ENCODE measurements around the gene KLHL8. TPM values are rescaled to one million over a fixed set of nuclear protein-coding genes. Genes with fewer than 3 reads are reported as not detected.

Gene KLHL8
- total and polyA plus RNA-seq, 8 donors: 2.1 to 107 (median 12.3) TPM

DNA sequence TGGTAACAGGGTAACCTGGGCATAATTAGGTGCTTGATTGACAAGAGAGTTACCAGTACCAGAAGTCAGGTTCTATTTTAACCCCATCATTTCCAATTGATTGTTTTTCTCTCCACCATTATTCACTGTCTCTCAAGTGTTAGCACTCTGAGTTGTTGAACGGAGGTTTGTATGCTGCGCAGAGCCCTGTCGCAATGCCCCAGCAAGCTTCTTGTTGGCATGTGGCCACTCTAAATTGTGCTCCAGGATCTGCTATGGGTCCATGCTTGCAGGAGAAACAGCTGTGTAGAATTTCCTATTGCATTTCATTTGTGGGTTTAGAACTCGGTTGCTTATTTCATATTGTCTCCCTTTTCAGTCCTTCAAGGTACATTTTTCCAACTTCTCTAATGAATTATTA, 98.2 kb downstream of the KLHL8 start:
- Histone ChIP-seq H3K27me3 (no peaks in the 10 kb centered on the region), H3K36me3 (peaks cover 24 to 85% (median 50%) of the 10 kb centered on the region in 4 donors), H3K9me3 (no peaks in the 10 kb centered on the region), H3K4me3 (no peak overlapping the region), H3K27ac (peak overlapping the region in 3 of 5 donors; percentile 27 to 81 (median 43)), H3K4me1 (peaks cover 0 to 60% (median 33%) of the 10 kb centered on the region in 4 donors)
- WGBS, 5 donors: 68 to 89% (median 82%) methylated on average over 4 of the region's 4 CpGs
- intact Hi-C loops (cut with DNase I; ENCODE audit: low total_unique reads): no loop called here
- TF ChIP-seq POLR2A (IDR thresholded peaks at IDR 0.05) (no peak), POLR2AphosphoS5 (IDR thresholded peaks at IDR 0.05) (no peak), EP300 (IDR thresholded peaks at IDR 0.05) (no peak)
- TF ChIP-seq, protein P1, sequence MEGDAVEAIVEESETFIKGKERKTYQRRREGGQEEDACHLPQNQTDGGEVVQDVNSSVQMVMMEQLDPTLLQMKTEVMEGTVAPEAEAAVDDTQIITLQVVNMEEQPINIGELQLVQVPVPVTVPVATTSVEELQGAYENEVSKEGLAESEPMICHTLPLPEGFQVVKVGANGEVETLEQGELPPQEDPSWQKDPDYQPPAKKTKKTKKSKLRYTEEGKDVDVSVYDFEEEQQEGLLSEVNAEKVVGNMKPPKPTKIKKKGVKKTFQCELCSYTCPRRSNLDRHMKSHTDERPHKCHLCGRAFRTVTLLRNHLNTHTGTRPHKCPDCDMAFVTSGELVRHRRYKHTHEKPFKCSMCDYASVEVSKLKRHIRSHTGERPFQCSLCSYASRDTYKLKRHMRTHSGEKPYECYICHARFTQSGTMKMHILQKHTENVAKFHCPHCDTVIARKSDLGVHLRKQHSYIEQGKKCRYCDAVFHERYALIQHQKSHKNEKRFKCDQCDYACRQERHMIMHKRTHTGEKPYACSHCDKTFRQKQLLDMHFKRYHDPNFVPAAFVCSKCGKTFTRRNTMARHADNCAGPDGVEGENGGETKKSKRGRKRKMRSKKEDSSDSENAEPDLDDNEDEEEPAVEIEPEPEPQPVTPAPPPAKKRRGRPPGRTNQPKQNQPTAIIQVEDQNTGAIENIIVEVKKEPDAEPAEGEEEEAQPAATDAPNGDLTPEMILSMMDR (IDR thresholded peaks at IDR 0.05): no peak
- peak in 1 of 2 donors; percentile 27 for DNase-seq

DNA sequence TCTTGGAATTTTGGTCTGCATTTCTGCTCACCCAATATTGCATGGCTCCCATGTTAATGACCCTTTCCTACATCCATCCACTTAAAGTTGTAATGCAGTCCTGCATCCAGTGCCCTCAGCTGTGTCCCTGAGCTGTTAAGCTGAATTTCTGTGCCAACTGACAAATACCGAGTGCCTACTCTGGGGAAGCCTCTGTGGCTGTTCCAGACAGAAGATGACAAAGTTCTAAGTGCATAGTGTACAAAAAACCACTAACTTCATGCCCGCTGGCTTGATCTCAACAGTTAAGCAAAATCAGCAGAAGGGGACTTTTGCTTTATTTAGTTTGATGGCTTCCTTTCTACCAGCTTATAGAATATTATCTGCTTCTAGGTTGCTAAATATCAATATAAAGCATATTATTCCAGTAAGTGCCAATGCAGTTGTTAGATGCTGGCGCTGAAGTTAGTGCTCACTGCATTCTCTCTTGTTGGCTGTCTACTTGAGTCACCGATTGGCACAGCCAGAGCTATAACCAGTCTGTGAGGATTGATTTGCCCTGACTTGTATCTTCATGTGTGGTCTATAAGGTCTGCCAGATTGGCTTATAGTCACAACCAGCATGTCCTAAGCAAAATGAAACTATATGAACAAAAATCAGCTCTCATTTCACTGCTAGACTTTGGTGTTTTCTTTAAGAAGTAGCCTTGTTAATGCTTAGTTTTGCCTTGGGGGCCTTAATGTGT, 98.9 kb downstream of the KLHL8 start:
- intact Hi-C loops (cut with DNase I; ENCODE audit: low total_unique reads): no loop called here
- peak in 1 of 2 donors; percentile 37 for DNase-seq
- no peak overlapping the region for H3K4me3 ChIP-seq
- TF ChIP-seq POLR2A (IDR thresholded peaks at IDR 0.05): no peak
- no peak for TF ChIP-seq EP300 (IDR thresholded peaks at IDR 0.05)
- TF ChIP-seq, protein P1 (IDR thresholded peaks at IDR 0.05): no peak
- TF ChIP-seq POLR2AphosphoS5 (IDR thresholded peaks at IDR 0.05): no peak
- peak overlapping the region in 3 of 5 donors; percentile 27 to 81 (median 43) for H3K27ac ChIP-seq
- no peaks in the 10 kb centered on the region for H3K27me3 ChIP-seq
- peaks cover 0 to 67% (median 37%) of the 10 kb centered on the region in 4 donors for H3K4me1 ChIP-seq
- peaks cover 25 to 85% (median 49%) of the 10 kb centered on the region in 4 donors for H3K36me3 ChIP-seq
- no peaks in the 10 kb centered on the region for H3K9me3 ChIP-seq
- 58 to 82% (median 79%) methylated on average over 4 of the region's 4 CpGs for WGBS, 5 donors

GRCh38 chr4:87120411-87121162, 99.8 kb downstream of the KLHL8 start:
- intact Hi-C loops (cut with DNase I; ENCODE audit: low total_unique reads): no loop called here
- peak in 1 of 2 donors; percentile 59 for DNase-seq
- 68 to 83% (median 71%) methylated on average over 18 of the region's 18 CpGs for WGBS, 5 donors
- peak in 2 of 3 donors; percentile 62 for TF ChIP-seq POLR2AphosphoS5 (IDR thresholded peaks at IDR 0.05)
- no peak for TF ChIP-seq POLR2A (IDR thresholded peaks at IDR 0.05)
- TF ChIP-seq, protein P1 (IDR thresholded peaks at IDR 0.05): no peak
- peak; percentile 21 for TF ChIP-seq EP300 (IDR thresholded peaks at IDR 0.05)
- Histone ChIP-seq H3K27me3 (no peaks in the 10 kb centered on the region), H3K4me1 (peaks cover 0 to 74% (median 39%) of the 10 kb centered on the region in 4 donors), H3K27ac (peak overlapping the region in 3 of 5 donors; percentile 59 to 81 (median 79)), H3K36me3 (peaks cover 25 to 85% (median 49%) of the 10 kb centered on the region in 4 donors), H3K9me3 (no peaks in the 10 kb centered on the region), H3K4me3 (peak overlapping the region in 2 of 4 donors; percentile 2 to 28)

GRCh38 chr4:87120010-87120409, 100.4 kb downstream of the KLHL8 start:
- Histone ChIP-seq H3K9me3 (no peaks in the 10 kb centered on the region), H3K4me3 (peak overlapping the region in 2 of 4 donors; percentile 2 to 28), H3K4me1 (peaks cover 0 to 74% (median 39%) of the 10 kb centered on the region in 4 donors), H3K27me3 (no peaks in the 10 kb centered on the region), H3K27ac (peak overlapping the region in 3 of 5 donors; percentile 59 to 81 (median 79)), H3K36me3 (peaks cover 25 to 85% (median 49%) of the 10 kb centered on the region in 4 donors)
- intact Hi-C loops (cut with DNase I; ENCODE audit: low total_unique reads): no loop called here
- no peak for DNase-seq
- TF ChIP-seq POLR2A (IDR thresholded peaks at IDR 0.05) (no peak), POLR2AphosphoS5 (IDR thresholded peaks at IDR 0.05) (no peak), EP300 (IDR thresholded peaks at IDR 0.05) (no peak)
- TF ChIP-seq, protein P1 (IDR thresholded peaks at IDR 0.05): no peak
- WGBS, 5 donors: 78 to 92% (median 88%) methylated on average over 4 of the region's 4 CpGs

Measured in stomach (tissue), 9 donors.